Common myeloid progenitor, CD34-positive (primary cell): ENCODE measurements around the gene MAP2K5.
A peak's percentile ranks its signal among the peaks of the same experiment; 100 is the strongest.

ENCODE experiments used
- CTCF ChIA-PET: fragments of 350-600 bp; sonication (Branson Sonifier 250); formaldehyde crosslinking; loops from one replicate; lab custom pipeline; 2021; ENCODE audit warnings: antibody characterized with exemption; lab: Charles Lee
- POLR2A ChIA-PET: fragments of 350-600 bp; sonication (Branson Sonifier 250); formaldehyde crosslinking; loops from one replicate; lab custom pipeline; 2021; ENCODE audit warnings: antibody characterized with exemption; lab: Charles Lee
- DNase-seq, 3 donors: peaks; one replicate each; pipeline versions ENCODE4 v3.0.0 to v3.0.0-alpha.2; 2013
- H3K27ac ChIP-seq, 2 experiments: 1 replicate in 1 of 2; 2 replicates in 1 of 2; pipeline ENCODE4 v1.7.0; 2013; ENCODE audit warnings: inconsistent platforms in 2 of 2, low read length in 2 of 2, mild to moderate bottlenecking in 2 of 2, low read depth in 1 of 2, moderate library complexity in 1 of 2; ENCODE audit not compliant: severe bottlenecking in 2 of 2, insufficient read depth in 1 of 2, poor library complexity in 1 of 2
- H3K27me3 ChIP-seq, 5 experiments: replicated peaks in 2 of 5; 1 replicate in 3 of 5; 2 replicates in 2 of 5; pipeline versions ENCODE4 v1.6.1 to v1.7.0; 2013; ENCODE audit warnings: low read length in 4 of 5, mild to moderate bottlenecking in 2 of 5, moderate library complexity in 2 of 5, inconsistent platforms in 1 of 5; ENCODE audit not compliant: insufficient read depth in 5 of 5, control insufficient read depth in 4 of 5
- H3K36me3 ChIP-seq, 4 experiments: 1 replicate in 2 of 4; 2 replicates in 2 of 4; pipeline versions ENCODE4 v1.6.1 to v1.7.0; 2013; ENCODE audit warnings: low read length in 3 of 4, control low read depth in 1 of 4, mild to moderate bottlenecking in 1 of 4; ENCODE audit not compliant: control insufficient read depth in 4 of 4, insufficient read depth in 4 of 4
- H3K4me1 ChIP-seq, 4 experiments: 1 replicate in 3 of 4; 2 replicates in 1 of 4; pipeline versions ENCODE4 v1.6.1 to v1.7.1; 2013; ENCODE audit warnings: low read length in 3 of 4, mild to moderate bottlenecking in 3 of 4, control low read depth in 1 of 4, inconsistent platforms in 1 of 4, moderate library complexity in 1 of 4; ENCODE audit not compliant: control insufficient read depth in 4 of 4, insufficient read depth in 4 of 4; ENCODE audit errors: control extremely low read depth in 1 of 4
- H3K4me3 ChIP-seq, 7 experiments: 1 replicate in 4 of 7; 2 replicates in 3 of 7; pipeline versions ENCODE4 v1.5.1 to v1.7.0; 2013; ENCODE audit warnings: mild to moderate bottlenecking in 7 of 7, low read length in 6 of 7, moderate library complexity in 6 of 7, inconsistent platforms in 2 of 7, low read depth in 2 of 7, control low read depth in 1 of 7; ENCODE audit not compliant: insufficient read depth in 4 of 7, control insufficient read depth in 1 of 7; ENCODE audit errors: extremely low read depth in 1 of 7
- H3K9me3 ChIP-seq, 5 experiments: 1 replicate in 4 of 5; 2 replicates in 1 of 5; pipeline versions ENCODE4 v1.6.1 to v1.7.1; 2013; ENCODE audit warnings: low read length in 4 of 5, mild to moderate bottlenecking in 2 of 5, inconsistent platforms in 1 of 5, low read depth in 1 of 5, moderate library complexity in 1 of 5; ENCODE audit not compliant: control insufficient read depth in 4 of 5, insufficient read depth in 2 of 5; ENCODE audit errors: control extremely low read depth in 1 of 5
- WGBS: methylation state at CpG from one replicate; pipeline ENCODE4 v1.1.5; 2013; ENCODE audit not compliant: insufficient coverage; 5-methylcytosine and 5-hydroxymethylcytosine counted together

The MAP2K5 gene

DNA sequence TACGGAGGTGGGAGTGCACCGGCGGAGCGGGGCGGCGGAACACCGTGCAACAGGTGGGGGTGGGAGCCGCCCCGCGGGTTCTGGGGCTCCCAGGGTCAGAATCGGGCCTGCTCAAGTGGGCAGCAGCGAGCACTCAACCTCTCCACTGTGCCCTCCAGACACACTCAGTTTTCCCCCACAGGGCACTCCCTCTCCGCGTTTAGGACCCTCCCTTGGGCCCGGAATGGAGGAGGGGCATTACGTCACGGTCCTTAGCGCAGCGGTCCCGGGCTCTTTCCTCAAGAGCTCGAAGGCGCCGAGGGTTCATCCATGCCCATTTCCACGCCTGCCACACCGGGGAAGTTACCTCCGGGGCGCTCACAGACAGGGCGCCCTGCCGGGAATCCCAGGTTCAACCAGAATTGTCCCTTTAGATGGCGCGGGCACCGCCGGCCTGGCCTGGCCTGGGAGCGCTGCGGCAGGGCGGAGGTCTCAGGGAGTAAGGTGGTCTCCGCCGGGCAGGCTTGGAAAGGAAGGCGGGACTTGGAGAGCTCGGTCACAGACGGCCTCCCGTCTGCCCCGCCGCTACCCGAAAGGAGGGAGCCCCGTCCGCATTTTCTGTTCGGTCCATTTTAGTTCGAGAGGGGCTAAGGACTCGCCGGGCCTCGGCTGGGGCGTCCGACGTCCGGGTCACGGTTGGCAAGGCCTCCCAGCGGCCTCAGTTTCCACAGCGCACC lies 292.2 kb downstream of the MAP2K5 start:
- ChIA-PET POLR2A (no interaction called here), CTCF (interaction anchor here (0.6 to 1.7 kb wide), 6 partner anchors 32 to 472 kb away, joined by 3 to 13 read pairs (median 3); no protein-coding TSS in a partner anchor)
- Histone ChIP-seq H3K27me3 (peaks cover 15 to 73% (median 42%) of the 10 kb centered on the region in 5 experiments), H3K9me3 (peaks cover 0 to 2% (median 0%) of the 10 kb centered on the region in 5 experiments), H3K4me3 (peak overlapping the region; percentile 12 to 71 (median 55)), H3K36me3 (no peaks in the 10 kb centered on the region), H3K27ac (no peak overlapping the region), H3K4me1 (peaks cover 16 to 61% (median 54%) of the 10 kb centered on the region in 4 experiments)
- DNase-seq, result peak in 2 of 3 donors; percentile 22 to 33
- 2% methylated on average over 47 of the region's 59 CpGs for WGBS

DNA sequence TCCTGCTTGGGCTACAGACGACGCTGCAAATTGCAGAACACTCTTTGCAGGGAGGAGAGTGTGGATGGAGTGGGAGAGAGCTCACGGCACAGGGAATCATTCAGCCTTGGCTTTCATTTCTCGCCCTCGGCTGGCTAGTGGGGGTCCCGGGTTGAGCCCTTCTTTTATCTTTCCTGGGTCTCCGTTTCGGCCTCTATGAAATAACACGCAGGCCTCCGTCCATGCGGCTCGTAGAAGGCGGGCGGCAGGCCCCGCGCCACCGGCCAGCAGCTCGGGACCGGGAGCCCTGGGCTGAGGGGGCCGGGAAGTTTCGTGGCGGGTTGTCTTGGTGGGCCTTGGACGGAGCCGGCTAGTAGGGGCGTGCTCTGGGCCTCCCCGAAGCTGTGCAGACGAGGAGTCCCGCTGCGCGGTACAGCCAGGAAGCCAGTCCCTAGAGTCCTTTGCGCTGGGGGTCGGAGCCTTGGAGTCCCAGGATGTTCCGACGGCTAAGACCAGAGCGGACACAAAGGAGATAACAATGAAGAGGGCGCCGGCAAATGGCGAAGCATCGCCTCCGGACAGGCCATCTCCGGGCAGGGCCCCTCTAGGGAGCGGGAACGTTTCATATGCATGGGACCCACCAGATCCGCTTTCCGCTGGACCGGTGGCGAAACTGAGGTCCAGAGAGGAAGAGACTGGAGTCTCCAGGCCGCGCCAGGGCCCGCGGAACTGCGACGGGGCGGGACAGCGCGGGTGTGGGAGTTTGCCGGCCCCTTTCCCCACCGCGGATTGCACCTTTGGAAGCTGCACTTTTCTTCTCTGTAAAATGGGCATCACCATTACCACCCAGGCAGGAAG lies 293.0 kb downstream of the MAP2K5 start:
- Histone ChIP-seq H3K27me3 (peaks cover 12 to 65% (median 39%) of the 10 kb centered on the region in 5 experiments), H3K4me3 (peak overlapping the region in 6 of 7 experiments; percentile 45 to 71 (median 56)), H3K36me3 (no peaks in the 10 kb centered on the region), H3K27ac (no peak overlapping the region), H3K4me1 (peaks cover 16 to 60% (median 54%) of the 10 kb centered on the region in 4 experiments), H3K9me3 (no peaks in the 10 kb centered on the region)
- POLR2A ChIA-PET, result interaction anchor here (0.5 kb wide), 1 partner anchor 299 kb away, joined by 3 read pairs; no protein-coding TSS in a partner anchor
- 2% methylated on average over 40 of the region's 59 CpGs for WGBS
- CTCF ChIA-PET, result interaction anchor here (0.6 to 1.7 kb wide), 17 partner anchors 11 to 889 kb away, joined by 3 to 13 read pairs (median 3); no protein-coding TSS in a partner anchor
- peak in 1 of 3 donors; percentile 23 for DNase-seq

DNA sequence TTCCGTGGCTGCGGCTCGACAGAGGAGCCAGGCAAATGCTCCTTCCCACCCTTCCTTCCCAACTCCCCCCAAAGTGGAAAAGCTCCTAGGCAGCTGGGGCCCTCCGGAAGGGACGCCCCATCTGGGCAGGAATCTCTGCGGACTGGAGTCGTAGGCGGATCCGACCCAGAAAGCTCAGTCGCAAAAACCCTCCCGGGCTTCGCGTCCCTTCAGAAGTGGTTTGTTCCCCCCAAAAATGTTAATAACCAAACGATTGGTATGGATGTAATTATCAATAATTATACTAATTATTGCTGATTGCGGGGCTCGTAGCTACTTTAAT lies 293.6 kb downstream of the MAP2K5 start:
- peaks cover 6 to 59% (median 33%) of the 10 kb centered on the region in 5 experiments for H3K27me3 ChIP-seq
- CTCF ChIA-PET, result interaction anchor here (0.6 to 1.7 kb wide), 15 partner anchors 12 to 889 kb away, joined by 3 to 13 read pairs (median 3); no protein-coding TSS in a partner anchor
- no peak for DNase-seq
- whole genome bisulfite sequencing, result 0% methylated on average over 2 of the region's 16 CpGs
- H3K27ac ChIP-seq, result no peak overlapping the region
- peak overlapping the region in 6 of 7 experiments; percentile 32 to 71 (median 56) for H3K4me3 ChIP-seq
- POLR2A ChIA-PET, result interaction anchor here (0.5 to 0.6 kb wide), 2 partner anchors 245 to 299 kb away, joined by 3 read pairs; no protein-coding TSS in a partner anchor
- no peaks in the 10 kb centered on the region for H3K9me3 ChIP-seq
- H3K4me1 ChIP-seq, result peaks cover 16 to 66% (median 60%) of the 10 kb centered on the region in 4 experiments
- H3K36me3 ChIP-seq, result no peaks in the 10 kb centered on the region

DNA sequence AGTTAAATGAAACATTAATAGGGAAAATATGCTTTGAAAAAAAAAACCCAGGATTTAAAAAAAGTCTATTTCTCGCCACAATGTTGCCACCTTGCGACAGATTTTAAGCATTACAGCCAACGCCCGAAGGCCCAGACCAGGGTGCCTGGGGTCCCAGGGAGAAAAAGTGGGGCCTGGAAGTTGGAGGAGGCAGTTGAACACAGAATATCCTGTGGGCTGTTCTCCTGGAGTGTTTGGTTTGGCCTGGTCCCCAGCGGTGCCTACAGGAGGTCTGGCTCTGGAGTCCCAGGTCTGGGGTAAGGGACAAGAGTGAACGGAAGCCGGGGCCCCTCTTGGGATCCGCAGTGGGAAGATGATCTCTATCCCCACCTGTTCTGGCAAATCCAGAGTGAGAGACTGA lies 294.0 kb downstream of the MAP2K5 start:
- ChIA-PET CTCF (interaction anchor here (0.6 to 1.7 kb wide), 13 partner anchors 12 to 890 kb away, joined by 3 to 13 read pairs (median 3); no protein-coding TSS in a partner anchor), POLR2A (interaction anchor here (0.6 kb wide), 1 partner anchor 245 kb away, joined by 3 read pairs; no protein-coding TSS in a partner anchor)
- Histone ChIP-seq H3K9me3 (no peaks in the 10 kb centered on the region), H3K36me3 (no peaks in the 10 kb centered on the region), H3K4me3 (peak overlapping the region in 3 of 7 experiments; percentile 57 to 71 (median 71)), H3K27me3 (peaks cover 3 to 55% (median 30%) of the 10 kb centered on the region in 5 experiments), H3K27ac (no peak overlapping the region), H3K4me1 (peaks cover 16 to 70% (median 64%) of the 10 kb centered on the region in 4 experiments)
- DNase-seq, result peak; percentile 60 to 75 (median 65)
- WGBS, result 39% methylated on average over 8 of the region's 8 CpGs

DNA sequence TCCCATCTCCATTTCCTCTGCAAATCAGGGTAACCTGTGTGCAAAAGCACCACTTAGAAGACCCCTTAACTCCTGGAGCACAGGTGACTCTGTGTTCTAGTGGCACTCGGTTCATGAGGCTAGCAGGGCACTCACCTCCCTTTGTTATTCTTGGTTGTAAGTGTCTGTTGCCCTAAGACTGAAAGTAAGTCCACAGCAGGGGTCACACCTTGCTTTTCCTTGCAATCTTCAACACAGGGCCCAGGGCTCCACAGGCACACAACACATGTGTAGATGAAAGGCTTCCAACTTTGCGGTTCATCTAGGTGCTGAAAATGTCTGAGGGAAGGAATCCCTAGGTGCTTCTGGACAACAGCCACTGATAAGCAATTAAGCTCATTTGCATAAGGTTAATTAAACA lies 294.5 kb downstream of the MAP2K5 start:
- ChIA-PET POLR2A (no interaction called here), CTCF (interaction anchor here (1.1 to 1.5 kb wide), 3 partner anchors 12 to 381 kb away, joined by 3 to 7 read pairs (median 3); no protein-coding TSS in a partner anchor)
- Histone ChIP-seq H3K9me3 (no peaks in the 10 kb centered on the region), H3K27me3 (peaks cover 3 to 51% (median 27%) of the 10 kb centered on the region in 5 experiments), H3K36me3 (no peaks in the 10 kb centered on the region), H3K4me3 (no peak overlapping the region), H3K4me1 (peaks cover 16 to 71% (median 64%) of the 10 kb centered on the region in 4 experiments), H3K27ac (no peak overlapping the region)
- 60% methylated on average over 1 of the region's 2 CpGs for WGBS
- no peak for DNase-seq

DNA sequence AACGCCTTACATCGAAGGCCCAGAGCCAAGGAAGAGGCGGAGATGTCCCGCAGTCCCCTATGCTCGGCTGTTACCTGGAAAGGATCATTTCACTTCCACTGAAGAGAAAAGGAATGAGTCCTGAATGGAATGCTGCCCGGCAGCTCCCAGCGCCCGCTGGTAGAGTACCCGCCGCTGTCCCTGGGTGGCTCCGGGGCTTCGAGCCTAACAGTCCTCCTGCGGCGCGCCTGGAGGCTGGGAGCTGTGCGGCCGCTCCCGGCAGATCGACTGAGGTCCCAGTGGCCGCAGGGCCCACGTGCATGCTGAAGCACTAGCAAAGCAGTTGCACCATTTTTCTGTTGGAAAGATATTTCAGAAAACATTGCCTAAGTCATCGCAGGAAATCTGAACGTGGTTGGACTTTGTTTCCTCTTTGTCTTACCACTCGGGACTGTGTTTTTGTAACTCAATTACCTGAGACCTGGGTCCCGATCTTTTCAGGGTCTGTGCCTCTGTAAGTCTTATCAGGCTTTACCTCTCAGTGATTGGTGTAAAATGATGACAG lies 296.4 kb downstream of the MAP2K5 start:
- peak overlapping the region in 6 of 7 experiments; percentile 76 to 99 (median 86) for H3K4me3 ChIP-seq
- DNase-seq, result peak in 2 of 3 donors; percentile 36 to 54
- H3K9me3 ChIP-seq, result no peaks in the 10 kb centered on the region
- peak overlapping the region in 1 of 2 experiments; percentile 97 for H3K27ac ChIP-seq
- H3K36me3 ChIP-seq, result no peaks in the 10 kb centered on the region
- POLR2A ChIA-PET, result no interaction called here
- peaks cover 14 to 56% (median 50%) of the 10 kb centered on the region in 4 experiments for H3K4me1 ChIP-seq
- 2% methylated on average over 25 of the region's 25 CpGs for WGBS
- CTCF ChIA-PET, result no interaction called here
- H3K27me3 ChIP-seq, result peaks cover 3 to 32% (median 12%) of the 10 kb centered on the region in 5 experiments
